ENCODE data around the gene APOBEC2.
A peak's percentile ranks its signal among the peaks of the same experiment; 100 is the strongest.

Gene APOBEC2

DNA sequence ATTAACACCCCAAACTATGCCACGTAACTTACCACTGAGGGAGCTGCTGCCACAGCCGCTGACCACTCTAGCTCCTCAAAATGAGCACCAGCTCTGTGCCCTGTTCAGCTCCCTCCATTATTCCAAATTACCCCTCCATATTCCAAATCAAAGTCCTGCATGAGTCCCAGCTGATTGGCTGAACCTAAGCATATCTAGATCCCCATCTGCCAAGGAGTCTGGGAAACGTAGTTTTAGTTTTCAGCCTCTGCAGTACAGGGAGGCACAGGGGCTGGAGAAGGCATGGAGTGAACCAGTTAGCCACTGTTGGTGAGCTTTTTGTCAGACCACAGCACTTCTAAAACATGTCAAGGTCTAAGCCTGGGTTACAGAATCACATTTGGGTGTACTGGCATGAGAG, 29.9 kb upstream of the APOBEC2 start:
- no peaks in the 10 kb centered on the region for H3K36me3 ChIP-seq (ENCODE audit: control insufficient read depth, low read depth, low read length)
- no peak overlapping the region for H3K27ac ChIP-seq (ENCODE audit: low read length)
- peaks cover 14% of the 10 kb centered on the region for H3K4me1 ChIP-seq (ENCODE audit: control insufficient read depth, low read depth, low read length)
- H3K4me3 ChIP-seq (ENCODE audit: low read length), result no peak overlapping the region
- no peak overlapping the region for H3K9ac ChIP-seq (ENCODE audit: low read length)
- no peaks in the 10 kb centered on the region for H3K9me3 ChIP-seq (ENCODE audit: control insufficient read depth, low read depth, low read length)
- H3K27me3 ChIP-seq (ENCODE audit: control insufficient read depth, insufficient read depth, low read length), result no peaks in the 10 kb centered on the region

DNA sequence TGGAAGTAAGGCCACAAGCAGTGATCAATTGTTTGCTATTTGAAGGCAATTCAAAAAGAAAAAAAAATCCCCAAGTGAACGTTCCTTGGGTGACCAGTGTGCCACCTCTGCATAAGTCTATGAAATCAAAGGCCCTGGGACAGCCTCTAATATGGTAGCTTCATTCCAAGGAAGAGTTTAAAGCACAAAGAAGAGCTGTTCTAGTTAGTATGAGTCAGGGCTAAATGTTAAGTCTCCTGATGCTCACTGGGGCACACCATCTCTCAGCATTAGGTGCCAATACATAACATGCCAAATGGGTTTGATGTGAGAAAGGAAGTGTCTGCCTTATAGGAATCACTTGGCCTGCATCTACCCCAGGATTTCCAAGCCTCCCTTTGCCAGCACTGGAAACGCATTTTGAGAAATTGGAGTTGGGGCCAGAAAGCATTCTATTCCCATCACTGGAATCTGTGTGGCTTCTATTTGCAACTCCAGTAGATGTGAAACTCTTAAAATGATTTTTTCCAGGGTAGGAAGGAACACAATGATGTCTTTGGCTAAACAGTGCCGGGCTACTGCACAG, 27.0 kb upstream of the APOBEC2 start:
- no peaks in the 10 kb centered on the region for H3K36me3 ChIP-seq (ENCODE audit: control insufficient read depth, low read depth, low read length)
- H3K4me1 ChIP-seq (ENCODE audit: control insufficient read depth, low read depth, low read length), result peaks cover 24% of the 10 kb centered on the region
- H3K4me3 ChIP-seq (ENCODE audit: low read length), result no peak overlapping the region
- H3K27me3 ChIP-seq (ENCODE audit: control insufficient read depth, insufficient read depth, low read length), result no peaks in the 10 kb centered on the region
- H3K9ac ChIP-seq (ENCODE audit: low read length), result no peak overlapping the region
- H3K9me3 ChIP-seq (ENCODE audit: control insufficient read depth, low read depth, low read length), result no peaks in the 10 kb centered on the region
- H3K27ac ChIP-seq (ENCODE audit: low read length), result no peak overlapping the region

DNA sequence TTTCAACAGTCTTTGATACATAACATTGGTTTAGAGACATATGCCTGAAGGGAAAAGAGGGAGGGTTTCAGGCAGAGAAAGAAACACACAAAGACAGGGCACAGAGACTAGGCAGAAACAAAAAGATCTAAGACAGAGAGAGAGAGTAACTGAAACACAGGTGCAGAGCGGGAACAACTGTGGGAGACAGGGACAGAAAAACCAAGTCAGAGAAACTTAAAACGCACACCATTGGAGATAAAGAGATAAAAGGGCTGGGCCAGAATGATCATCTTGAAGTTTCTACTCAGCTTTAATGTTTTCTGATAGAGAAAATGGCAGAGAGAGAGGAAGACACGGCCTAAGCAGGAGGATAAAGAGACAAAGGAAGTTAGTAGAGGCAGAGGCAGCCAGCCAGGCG, 25.8 kb upstream of the APOBEC2 start:
- Histone ChIP-seq H3K36me3 (ENCODE audit: control insufficient read depth, low read depth, low read length) (no peaks in the 10 kb centered on the region), H3K9me3 (ENCODE audit: control insufficient read depth, low read depth, low read length) (no peaks in the 10 kb centered on the region), H3K4me1 (ENCODE audit: control insufficient read depth, low read depth, low read length) (peaks cover 24% of the 10 kb centered on the region), H3K27me3 (ENCODE audit: control insufficient read depth, insufficient read depth, low read length) (no peaks in the 10 kb centered on the region), H3K27ac (ENCODE audit: low read length) (peak overlapping the region; percentile 16), H3K9ac (ENCODE audit: low read length) (peak overlapping the region; percentile 65), H3K4me3 (ENCODE audit: low read length) (peak overlapping the region; percentile 72)

DNA sequence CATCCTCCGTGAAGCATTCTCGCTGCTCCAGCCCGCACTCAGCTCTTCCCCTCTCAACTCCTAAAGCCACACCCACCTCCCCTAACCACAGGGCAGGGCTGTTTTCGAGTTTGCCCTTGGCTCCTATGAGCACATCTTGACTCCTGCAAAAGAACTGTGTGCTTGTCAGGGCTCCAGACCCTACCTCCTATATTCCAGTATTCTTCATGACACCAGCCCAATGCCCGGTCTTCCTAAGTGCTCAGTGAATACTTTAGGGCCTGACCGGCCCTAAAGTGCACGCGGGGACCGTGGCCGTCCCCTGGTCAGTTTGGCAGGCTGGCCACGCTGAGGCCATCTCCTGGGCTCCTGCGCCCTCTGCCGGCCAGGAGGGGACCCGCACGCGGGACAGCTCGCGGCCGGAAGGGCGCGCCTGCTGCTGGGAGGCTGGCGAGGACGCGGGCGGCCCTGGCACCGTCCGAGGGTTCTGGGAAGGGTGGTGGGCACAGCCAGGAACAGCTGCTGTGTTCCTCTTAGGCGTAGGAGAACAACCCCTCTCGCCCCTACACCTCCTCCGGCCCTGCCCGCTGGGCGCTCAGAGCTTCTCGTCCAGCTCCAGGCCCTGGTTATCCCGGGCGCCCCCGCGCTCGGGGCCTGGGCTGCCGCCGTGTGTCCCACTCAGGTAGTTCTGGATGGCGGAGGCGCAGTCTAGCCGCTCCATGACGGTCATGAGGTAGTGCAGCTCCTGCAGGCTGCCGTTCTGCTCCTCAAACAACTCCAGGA, 25.0 kb upstream of the APOBEC2 start:
- peak overlapping the region; percentile 72 for H3K4me3 ChIP-seq (ENCODE audit: low read length)
- H3K36me3 ChIP-seq (ENCODE audit: control insufficient read depth, low read depth, low read length), result no peaks in the 10 kb centered on the region
- no peaks in the 10 kb centered on the region for H3K9me3 ChIP-seq (ENCODE audit: control insufficient read depth, low read depth, low read length)
- H3K27me3 ChIP-seq (ENCODE audit: control insufficient read depth, insufficient read depth, low read length), result no peaks in the 10 kb centered on the region
- H3K4me1 ChIP-seq (ENCODE audit: control insufficient read depth, low read depth, low read length), result peaks cover 24% of the 10 kb centered on the region
- no peak overlapping the region for H3K27ac ChIP-seq (ENCODE audit: low read length)
- peak overlapping the region; percentile 65 for H3K9ac ChIP-seq (ENCODE audit: low read length)

DNA sequence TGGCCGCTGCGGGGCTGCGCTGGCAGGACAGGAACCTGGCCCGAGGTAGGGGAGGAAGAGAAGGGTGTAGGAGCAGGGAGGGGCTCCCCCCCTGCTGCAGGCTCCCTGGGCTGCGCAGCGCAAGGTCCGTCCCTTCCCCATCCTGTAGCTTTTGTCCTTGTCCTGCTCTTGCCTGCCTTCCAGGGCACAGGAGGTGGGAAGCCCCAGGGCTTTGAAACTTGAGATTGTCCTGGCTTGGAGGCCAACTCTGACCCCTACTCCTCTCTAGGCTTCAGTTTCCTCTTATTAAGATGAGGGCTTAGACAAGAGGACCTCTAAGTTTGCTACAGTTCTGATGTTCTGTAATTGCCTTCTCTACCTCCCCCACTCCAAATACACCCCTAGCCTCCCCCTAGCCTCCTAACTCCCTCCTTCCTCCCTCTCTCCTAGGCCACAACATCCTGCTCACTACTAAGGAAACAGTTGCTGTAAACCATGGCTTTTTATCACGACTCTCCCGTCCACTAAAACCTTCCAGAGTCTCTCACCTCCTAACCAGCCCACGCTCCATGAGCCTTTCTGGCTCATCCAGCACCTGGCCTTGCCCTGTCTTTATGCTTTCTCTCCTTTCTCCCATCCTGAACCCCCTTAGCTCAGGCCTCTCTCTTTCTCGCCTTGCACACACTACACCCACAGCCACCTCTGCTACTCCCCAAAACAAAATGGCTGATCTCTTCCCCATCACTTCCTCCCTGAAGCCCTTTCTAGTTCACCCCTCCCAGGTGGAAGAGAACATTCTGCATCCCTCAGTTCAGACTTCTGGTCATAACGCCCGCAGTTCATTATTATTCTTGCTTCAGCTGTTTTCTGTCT, 24.2 kb upstream of the APOBEC2 start:
- H3K4me1 ChIP-seq (ENCODE audit: control insufficient read depth, low read depth, low read length), result peaks cover 24% of the 10 kb centered on the region
- no peaks in the 10 kb centered on the region for H3K27me3 ChIP-seq (ENCODE audit: control insufficient read depth, insufficient read depth, low read length)
- H3K27ac ChIP-seq (ENCODE audit: low read length), result no peak overlapping the region
- peak overlapping the region; percentile 72 for H3K4me3 ChIP-seq (ENCODE audit: low read length)
- peak overlapping the region; percentile 65 for H3K9ac ChIP-seq (ENCODE audit: low read length)
- H3K36me3 ChIP-seq (ENCODE audit: control insufficient read depth, low read depth, low read length), result no peaks in the 10 kb centered on the region
- no peaks in the 10 kb centered on the region for H3K9me3 ChIP-seq (ENCODE audit: control insufficient read depth, low read depth, low read length)

DNA sequence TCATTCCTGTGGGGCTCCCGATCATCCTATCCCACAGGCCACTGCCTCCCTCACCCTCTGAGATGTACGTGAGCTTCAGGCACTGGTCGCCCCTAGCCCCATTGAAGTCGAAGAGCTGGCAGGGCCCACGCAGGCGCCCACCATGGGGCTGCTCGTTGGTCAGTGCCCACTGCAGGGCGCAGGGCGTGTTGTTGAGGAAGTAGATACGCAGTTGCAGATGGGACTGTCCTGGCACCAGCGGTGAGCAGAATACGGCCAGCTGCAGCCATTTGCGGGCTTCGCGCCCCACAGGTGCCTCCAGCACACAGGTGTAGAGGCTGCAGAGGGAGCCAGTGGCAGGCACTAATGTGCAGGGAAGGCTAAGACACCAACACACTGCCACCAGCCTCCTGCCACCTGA, 20.2 kb upstream of the APOBEC2 start:
- Histone ChIP-seq H3K36me3 (ENCODE audit: control insufficient read depth, low read depth, low read length) (no peaks in the 10 kb centered on the region), H3K9me3 (ENCODE audit: control insufficient read depth, low read depth, low read length) (no peaks in the 10 kb centered on the region), H3K4me1 (ENCODE audit: control insufficient read depth, low read depth, low read length) (peaks cover 10% of the 10 kb centered on the region), H3K27me3 (ENCODE audit: control insufficient read depth, insufficient read depth, low read length) (no peaks in the 10 kb centered on the region), H3K9ac (ENCODE audit: low read length) (no peak overlapping the region), H3K4me3 (ENCODE audit: low read length) (no peak overlapping the region), H3K27ac (ENCODE audit: low read length) (no peak overlapping the region)

DNA sequence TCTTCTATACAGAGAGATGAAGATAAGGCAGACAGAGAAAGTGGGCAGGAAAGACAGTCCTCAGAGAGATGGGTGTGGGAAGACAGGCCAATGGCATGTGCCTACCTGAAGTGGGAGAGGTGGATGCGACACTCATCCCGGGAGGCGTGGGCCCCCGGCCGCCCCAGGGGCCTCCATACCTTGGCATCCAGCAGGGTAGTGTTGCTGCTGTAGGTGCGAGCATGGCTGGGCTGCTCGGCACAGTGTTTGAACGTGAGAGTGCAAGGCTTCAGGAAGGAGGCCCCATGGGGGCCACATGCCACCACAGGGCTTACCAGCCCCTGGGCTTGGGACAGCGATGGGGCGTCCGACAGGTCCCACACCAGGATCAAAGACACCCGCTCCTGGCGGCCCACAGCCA, 19.2 kb upstream of the APOBEC2 start:
- no peaks in the 10 kb centered on the region for H3K27me3 ChIP-seq (ENCODE audit: control insufficient read depth, insufficient read depth, low read length)
- H3K9me3 ChIP-seq (ENCODE audit: control insufficient read depth, low read depth, low read length), result no peaks in the 10 kb centered on the region
- no peak overlapping the region for H3K9ac ChIP-seq (ENCODE audit: low read length)
- no peaks in the 10 kb centered on the region for H3K36me3 ChIP-seq (ENCODE audit: control insufficient read depth, low read depth, low read length)
- no peak overlapping the region for H3K4me3 ChIP-seq (ENCODE audit: low read length)
- H3K27ac ChIP-seq (ENCODE audit: low read length), result no peak overlapping the region
- peaks cover 5% of the 10 kb centered on the region for H3K4me1 ChIP-seq (ENCODE audit: control insufficient read depth, low read depth, low read length)

DNA sequence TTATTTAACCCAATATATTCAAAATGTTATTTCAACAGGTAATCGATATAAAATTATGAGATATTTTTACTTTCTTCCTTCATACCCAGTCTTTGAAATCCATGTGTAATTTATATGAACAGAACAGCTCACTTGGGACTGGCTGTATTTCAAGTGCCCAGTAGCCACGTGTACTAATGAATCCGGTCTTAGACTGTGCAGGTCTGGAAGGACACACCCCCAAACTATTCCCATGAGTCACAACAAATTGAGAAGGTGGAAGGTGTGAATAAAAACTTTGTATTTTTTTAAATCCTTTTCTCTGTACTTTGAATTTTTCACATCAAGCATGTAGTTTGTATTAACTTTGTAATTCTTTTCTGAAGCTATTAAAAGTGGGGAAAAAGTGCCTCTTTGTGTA, 16.8 kb upstream of the APOBEC2 start:
- Histone ChIP-seq H3K9ac (ENCODE audit: low read length) (no peak overlapping the region), H3K9me3 (ENCODE audit: control insufficient read depth, low read depth, low read length) (no peaks in the 10 kb centered on the region), H3K36me3 (ENCODE audit: control insufficient read depth, low read depth, low read length) (no peaks in the 10 kb centered on the region), H3K27ac (ENCODE audit: low read length) (no peak overlapping the region), H3K4me1 (ENCODE audit: control insufficient read depth, low read depth, low read length) (peaks cover 3% of the 10 kb centered on the region), H3K4me3 (ENCODE audit: low read length) (no peak overlapping the region), H3K27me3 (ENCODE audit: control insufficient read depth, insufficient read depth, low read length) (no peaks in the 10 kb centered on the region)

DNA sequence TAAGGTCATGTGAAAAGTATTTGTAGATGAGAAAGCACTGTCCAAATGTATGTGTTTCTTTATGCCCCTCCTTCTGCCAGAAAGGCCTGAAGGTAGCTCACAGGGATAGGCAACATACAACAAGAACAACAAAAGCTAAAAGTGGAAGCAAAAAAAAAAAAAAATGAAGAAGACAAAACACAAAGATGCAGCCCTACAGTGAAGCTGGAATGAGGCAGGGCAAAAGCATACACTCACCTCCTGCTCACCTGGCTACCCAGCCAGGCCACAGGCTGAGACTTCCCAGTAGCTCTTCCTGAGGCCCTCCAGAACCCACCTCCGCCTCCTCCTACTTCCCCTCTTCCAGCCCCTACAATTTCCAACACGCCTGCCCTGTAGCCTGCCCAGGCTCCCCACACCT, 16.4 kb upstream of the APOBEC2 start:
- Histone ChIP-seq H3K27me3 (ENCODE audit: control insufficient read depth, insufficient read depth, low read length) (no peaks in the 10 kb centered on the region), H3K4me1 (ENCODE audit: control insufficient read depth, low read depth, low read length) (peaks cover 3% of the 10 kb centered on the region), H3K9me3 (ENCODE audit: control insufficient read depth, low read depth, low read length) (no peaks in the 10 kb centered on the region), H3K27ac (ENCODE audit: low read length) (no peak overlapping the region), H3K9ac (ENCODE audit: low read length) (no peak overlapping the region), H3K36me3 (ENCODE audit: control insufficient read depth, low read depth, low read length) (no peaks in the 10 kb centered on the region), H3K4me3 (ENCODE audit: low read length) (no peak overlapping the region)

DNA sequence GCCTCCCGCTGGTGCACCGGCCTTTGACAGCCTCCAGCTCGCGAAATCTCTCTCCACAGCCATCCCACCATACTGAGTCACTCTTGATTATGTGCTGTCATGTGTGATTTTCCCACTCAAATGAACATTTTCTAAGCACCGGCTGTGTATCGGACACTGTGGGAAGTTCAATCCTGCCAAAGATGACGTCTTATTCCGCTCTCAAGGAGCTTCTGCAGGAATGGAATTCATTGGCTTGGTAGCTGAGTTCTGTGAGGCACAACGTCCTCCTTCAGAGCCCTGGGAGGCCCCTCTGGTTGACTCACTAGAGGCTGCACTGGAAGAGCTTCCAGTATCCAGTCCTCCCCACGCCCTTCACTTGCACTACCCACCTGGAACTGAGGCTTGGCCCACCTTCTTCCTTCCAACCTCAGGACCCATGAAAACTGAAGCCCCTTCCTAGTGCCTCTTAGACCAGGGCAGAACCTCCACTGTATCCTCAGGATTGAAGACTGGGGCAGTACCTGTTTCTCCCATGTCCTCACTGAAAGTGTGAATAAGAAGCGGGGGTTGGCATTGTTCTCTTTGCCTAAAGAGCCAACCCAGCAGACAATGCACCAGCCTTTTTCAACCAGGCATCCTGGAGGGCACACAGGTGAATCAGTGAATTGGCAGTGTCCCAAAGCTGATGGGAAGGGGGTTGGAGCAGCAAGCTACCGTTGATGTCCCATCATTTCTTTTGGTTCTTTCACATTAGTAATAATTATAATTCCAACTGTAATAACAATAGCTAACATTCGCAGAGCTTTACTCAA, 15.7 kb upstream of the APOBEC2 start:
- Histone ChIP-seq H3K4me3 (ENCODE audit: low read length) (no peak overlapping the region), H3K27ac (ENCODE audit: low read length) (no peak overlapping the region), H3K27me3 (ENCODE audit: control insufficient read depth, insufficient read depth, low read length) (no peaks in the 10 kb centered on the region), H3K4me1 (ENCODE audit: control insufficient read depth, low read depth, low read length) (peaks cover 3% of the 10 kb centered on the region), H3K9me3 (ENCODE audit: control insufficient read depth, low read depth, low read length) (no peaks in the 10 kb centered on the region), H3K36me3 (ENCODE audit: control insufficient read depth, low read depth, low read length) (no peaks in the 10 kb centered on the region), H3K9ac (ENCODE audit: low read length) (no peak overlapping the region)

DNA sequence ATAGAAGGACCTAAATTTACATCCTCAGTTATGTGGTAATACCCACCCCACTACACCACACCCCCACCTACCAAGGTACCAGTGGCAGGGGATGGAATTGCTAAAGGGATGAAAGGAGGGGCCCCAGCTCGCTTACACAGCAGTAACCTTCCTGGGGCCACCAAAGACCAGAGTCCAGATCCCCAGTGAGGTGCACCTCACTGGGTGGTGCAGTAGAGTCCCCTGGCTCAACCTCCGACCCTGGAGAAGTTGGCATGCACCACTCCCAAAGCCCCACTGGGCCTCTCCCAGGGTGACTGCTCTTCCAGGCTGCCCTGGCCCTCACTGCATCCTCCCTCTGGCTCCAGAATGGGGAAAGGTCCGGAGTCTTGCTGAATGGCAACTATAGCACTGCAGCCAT, 14.8 kb upstream of the APOBEC2 start:
- Histone ChIP-seq H3K4me3 (ENCODE audit: low read length) (no peak overlapping the region), H3K4me1 (ENCODE audit: control insufficient read depth, low read depth, low read length) (peaks cover 3% of the 10 kb centered on the region), H3K9me3 (ENCODE audit: control insufficient read depth, low read depth, low read length) (no peaks in the 10 kb centered on the region), H3K9ac (ENCODE audit: low read length) (no peak overlapping the region), H3K27ac (ENCODE audit: low read length) (no peak overlapping the region), H3K36me3 (ENCODE audit: control insufficient read depth, low read depth, low read length) (no peaks in the 10 kb centered on the region), H3K27me3 (ENCODE audit: control insufficient read depth, insufficient read depth, low read length) (no peaks in the 10 kb centered on the region)

Data from iPS-18a (cell line).